ENCODE measurements around the gene PYGB.

The PYGB gene

DNA sequence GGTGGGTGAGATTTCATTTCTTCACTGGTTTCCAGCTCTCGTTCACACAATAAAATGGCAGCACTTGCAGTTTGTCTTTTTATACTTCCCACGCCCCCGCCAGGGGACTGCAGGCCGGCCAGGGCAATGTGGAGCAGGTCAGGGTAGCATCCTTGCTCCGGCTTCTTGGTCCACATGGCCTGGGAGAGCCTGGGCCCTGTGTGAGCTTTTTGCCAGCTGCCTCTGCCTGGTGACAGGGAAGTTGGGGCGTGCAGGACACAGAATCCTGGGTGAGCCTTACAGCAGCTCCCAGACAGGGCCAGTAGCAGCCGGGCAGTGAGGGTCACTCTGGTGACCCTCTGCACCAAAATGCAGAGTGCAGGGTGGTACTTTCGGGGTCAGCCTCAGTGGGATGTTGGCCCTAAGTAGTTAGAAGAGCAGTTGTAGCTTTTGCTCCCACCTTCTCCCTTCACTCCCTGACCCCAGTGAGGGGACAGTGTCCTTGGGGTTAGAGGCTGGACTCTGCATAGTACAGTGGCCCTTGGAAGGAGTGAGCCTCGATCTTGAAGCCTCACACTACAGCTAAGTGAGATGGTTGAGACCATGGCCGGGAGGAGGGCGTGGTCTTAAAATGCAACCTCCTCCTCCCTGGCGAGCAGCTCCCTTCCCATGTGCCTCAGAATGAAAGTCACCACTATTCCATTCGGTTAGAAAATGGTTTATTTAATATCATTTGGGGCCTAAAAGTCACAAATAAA, 23.8 kb downstream of the PYGB start:
- DNase-seq (ENCODE audit: low spot score), result no peak

DNA sequence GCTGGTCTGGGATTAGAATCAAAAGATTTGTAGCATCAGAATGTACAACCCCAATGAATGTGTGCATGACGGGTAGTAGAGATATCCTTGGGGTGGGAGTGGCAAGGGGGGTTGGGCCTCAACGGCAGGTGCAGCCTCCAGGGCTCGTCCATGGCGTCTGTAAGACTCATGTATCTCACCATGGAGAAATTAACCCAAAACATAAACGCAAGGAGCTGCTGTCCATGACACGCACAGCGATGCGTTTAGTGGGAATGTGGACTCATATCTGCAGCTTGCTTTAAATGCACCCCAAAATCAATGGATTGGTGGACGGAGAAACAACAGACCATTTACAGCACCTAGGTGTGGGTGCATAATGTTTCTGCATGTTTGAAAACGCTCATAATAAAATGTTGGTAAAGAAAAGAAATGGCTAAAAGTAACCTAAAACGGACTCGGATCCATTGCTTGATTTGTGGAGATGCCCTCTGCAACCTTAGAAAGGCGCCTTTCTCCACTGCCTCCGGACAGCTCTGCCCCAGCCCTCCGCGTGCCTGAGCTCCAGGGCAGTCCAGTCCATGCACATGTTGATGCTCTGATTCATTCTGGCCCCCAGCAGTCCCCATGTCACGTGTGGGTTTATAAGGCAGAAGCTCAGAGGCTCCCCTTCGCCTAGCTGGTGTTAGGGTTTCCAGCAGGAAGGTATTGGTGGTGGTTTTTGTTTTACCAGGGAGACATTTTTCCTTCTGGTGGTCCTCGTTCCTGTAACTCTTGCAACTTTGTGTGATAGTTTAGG, 24.5 kb downstream of the PYGB start:
- no peak for DNase-seq (ENCODE audit: low spot score)

DNA sequence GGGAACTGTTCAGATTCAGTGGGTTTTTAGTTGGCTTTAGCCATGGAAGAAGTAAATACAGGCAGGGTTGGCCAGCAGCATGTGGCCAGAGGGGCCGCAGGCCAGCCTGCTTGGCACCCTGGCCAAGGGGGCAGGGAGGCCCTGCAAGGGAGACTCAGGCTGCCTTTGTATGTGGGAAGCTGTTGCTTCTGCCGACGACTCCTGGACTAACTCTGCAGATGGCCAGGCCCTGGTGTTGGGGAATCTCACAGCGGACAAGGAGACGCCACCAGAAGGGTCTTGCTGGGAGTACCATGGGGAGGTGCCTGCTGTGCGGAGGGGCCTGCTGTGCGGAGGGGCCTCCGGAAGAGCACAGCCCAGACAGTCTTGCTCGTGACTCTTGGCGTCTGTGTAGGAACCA, 25.2 kb downstream of the PYGB start:
- no peak for DNase-seq (ENCODE audit: low spot score)

DNA sequence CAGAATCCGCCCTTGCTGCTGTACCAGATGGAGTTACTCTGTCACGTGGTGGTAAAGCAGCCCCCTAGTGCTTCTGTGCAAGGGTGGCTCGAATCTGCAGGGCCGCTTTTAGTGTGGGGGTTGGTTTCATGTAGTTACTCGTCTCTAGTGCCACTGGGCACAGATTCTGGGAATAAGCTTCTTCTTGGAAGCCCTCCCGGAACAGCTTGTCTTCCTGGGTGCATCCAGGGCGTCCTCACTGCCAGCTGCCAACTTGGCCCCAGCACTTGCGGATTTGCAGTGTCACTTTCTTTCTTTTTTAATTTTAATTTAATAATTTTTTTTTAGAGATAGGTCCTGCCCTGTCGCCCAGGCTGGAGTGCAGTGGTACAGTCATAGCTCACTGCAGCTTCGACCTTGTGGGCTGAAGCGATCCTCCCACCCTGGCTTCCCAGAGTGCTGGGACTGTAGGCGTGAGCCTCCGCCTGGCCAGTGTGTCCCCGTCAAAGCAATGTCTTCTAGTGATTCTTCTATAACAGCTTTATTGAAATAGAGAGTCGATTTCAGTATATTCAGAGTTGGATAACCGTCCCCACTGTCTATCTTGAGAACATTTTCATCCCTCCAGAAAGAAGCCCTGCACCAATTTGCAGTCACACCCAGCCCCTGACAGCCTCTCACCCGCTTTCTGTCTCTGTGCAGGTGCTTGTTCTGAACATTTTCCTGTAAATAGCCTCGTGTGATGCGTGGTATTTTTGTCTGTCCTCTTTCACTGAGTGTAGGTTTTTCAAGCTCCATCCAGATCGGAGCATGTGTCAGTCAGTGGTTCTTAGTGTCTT, 25.9 kb downstream of the PYGB start:
- no peak for DNase-seq (ENCODE audit: low spot score)

DNA sequence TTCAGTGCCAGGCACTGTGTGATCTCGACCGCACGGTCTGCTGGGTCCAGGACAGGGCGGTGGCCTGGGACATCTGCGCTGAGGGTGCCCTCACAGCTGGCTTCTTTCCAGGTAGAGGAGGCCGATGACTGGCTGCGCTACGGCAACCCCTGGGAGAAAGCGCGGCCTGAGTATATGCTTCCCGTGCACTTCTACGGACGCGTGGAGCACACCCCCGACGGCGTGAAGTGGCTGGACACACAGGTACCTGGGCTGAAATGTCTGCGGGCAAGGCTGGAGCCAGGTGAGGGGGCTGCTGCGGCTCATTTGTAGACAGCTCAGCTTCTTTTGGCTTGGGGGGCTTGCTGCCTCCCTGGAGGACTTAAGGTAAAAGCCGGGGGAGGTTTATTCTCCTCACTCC, 26.6 kb downstream of the PYGB start:
- no peak for DNase-seq (ENCODE audit: low spot score)

DNA sequence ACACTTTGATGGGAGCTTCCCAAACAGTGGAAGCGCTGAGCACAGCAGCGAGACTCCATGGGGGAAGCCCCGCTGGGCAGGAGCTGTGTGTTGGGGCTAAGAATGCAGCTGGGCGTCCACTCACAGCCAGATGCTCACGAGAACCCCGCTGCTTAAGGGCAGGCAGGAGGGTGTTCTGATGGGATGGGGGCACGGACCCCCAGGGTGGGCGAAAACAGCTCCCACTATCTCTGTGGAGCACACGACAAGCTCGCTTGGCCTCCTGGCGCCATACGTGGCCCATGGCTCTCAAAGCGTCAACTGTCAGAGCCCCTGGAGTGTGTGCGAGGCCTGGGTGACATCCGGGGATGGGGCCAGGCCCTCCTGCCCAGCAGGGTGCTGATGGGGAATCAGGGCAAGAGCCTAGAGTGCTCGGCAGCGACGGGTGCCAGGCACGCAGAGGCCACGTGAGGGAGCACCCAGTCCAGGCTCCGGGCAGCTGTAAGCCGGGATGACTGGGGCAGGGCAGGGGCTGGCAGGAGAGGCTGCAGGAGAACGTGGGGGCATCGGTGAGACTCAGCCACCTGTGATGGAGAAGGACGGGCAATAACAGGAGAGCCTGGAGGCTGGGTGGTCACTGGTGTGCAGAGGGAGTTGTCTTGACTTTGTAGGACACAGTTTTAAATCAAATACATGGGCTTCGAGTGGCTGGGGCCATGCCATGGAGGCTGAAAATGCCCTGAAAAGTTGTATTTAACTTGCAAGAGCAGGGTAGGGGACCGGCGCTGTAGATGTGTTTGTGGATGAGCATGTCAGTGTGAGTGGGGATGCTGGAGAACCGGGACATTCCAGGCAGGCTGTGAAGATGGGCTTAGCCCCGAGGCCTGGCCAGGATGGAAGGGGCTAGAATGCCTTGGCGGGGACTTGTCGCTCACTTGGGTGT, 27.3 kb downstream of the PYGB start:
- no peak for DNase-seq (ENCODE audit: low spot score)

DNA sequence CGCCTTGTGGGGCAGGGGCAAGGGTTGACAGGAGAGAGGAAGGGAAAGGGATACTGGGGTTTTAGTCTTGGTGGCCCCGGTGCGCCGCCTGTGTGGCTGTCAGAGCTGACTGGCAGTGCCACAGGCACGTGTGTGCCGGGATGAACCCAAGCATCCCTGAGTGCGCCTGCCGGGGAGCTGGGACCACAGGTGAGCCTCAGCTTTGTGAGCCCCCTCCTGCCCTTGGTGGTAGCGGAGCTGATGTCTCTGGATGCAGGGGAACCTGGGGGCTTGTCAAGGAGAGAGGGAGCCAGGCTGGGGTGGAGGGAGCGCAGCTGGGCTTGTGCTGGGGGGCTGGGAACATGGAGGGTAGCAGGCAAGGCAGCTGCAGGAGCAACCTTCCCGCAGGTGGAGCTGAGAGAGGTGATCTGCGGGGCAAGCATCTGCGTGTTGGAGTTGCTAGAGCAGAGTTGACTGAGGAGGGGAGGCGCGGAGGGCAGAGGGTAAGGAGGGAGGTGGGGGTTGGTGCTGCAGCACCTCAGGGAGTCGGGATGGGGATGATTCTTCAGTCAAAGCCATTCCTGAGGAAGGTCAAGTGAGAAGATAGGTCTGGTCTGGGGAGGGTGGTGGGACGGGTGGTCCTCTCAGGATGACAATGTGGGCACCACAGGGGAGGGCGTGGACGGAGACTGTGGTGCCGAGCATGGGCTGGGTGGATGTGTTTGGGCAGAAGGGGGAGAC, 28.1 kb downstream of the PYGB start:
- no peak for DNase-seq (ENCODE audit: low spot score)

DNA sequence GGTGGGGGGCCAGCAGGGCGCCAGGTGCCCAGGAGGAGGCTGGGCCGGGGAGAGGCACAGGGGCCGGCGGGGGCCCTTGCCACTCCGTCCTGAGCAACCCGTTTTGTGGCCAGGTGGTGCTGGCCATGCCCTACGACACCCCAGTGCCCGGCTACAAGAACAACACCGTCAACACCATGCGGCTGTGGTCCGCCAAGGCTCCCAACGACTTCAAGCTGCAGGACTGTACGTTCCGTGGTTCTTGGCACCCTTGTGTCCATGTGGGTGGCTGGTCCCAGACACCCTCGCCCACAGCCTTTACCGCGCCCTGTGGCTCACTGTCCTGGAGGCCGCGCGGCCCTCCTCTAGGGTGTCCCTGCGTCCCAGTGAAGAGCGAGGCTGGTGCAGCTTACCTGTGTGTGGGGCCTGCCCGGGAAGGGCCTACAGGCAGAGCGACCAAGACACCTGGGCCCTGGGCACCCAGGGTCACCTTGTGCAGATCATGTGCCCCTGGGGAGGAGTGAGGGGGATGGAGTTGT, 28.7 kb downstream of the PYGB start:
- no peak for DNase-seq (ENCODE audit: low spot score)

DNA sequence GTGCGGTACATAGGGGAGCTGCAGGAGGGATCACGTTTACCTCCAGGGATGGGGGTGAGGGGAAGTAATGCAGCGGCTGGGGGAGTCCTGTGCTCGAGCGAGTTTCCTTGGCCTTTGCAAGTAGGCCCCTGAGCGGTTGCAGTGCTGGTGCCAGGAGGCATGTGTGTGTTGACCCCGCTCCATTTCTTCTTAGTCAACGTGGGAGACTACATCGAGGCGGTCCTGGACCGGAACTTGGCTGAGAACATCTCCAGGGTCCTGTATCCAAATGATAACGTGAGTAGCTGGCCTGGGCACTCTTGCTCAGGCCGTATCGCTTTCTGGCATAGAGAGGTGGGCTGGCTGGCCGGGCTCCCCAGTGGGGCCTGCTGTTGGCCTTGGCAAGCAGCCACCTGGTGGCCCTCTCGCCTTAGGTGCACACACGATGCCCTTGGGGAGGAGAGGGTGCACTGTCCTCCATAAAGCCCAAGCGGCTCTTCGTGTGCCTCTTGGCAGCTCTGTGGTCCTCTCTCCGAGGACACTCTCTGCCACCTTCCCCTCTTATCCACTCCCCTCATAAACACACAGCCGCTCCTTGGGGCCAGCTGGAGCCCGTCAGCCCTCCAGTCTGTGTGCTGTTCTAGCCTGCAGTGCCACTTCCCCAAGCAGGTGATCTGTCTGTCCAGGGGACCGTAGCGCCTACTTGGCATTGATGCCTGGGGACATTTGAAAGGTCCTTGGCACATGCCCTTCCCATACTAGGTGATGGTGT, 29.3 kb downstream of the PYGB start:
- DNase-seq (ENCODE audit: low spot score), result no peak

DNA sequence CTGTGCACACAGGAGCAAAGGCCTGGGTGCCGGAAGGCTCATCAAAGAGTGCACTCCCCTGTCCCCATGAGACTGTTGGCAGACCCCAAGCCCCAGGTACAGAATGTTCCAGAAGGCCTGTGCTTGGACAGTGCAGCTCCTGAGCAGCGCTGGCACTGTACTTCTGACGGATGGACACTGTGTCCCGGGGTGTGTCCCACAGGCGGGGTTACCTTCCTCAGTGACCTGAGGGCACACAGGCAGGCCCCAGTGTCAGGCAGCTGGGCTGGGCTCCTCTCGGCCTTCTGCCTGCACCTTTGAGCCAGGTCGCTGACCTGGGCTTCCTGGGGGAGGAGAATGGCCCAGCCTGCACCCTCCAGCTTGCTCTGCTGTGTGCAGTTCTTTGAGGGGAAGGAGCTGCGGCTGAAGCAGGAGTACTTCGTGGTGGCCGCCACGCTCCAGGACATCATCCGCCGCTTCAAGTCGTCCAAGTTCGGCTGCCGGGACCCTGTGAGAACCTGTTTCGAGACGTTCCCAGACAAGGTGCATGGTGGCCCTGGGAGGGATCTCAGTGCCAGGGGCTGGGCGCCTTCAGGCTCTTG, 30.1 kb downstream of the PYGB start:
- DNase-seq (ENCODE audit: low spot score), result no peak

DNA sequence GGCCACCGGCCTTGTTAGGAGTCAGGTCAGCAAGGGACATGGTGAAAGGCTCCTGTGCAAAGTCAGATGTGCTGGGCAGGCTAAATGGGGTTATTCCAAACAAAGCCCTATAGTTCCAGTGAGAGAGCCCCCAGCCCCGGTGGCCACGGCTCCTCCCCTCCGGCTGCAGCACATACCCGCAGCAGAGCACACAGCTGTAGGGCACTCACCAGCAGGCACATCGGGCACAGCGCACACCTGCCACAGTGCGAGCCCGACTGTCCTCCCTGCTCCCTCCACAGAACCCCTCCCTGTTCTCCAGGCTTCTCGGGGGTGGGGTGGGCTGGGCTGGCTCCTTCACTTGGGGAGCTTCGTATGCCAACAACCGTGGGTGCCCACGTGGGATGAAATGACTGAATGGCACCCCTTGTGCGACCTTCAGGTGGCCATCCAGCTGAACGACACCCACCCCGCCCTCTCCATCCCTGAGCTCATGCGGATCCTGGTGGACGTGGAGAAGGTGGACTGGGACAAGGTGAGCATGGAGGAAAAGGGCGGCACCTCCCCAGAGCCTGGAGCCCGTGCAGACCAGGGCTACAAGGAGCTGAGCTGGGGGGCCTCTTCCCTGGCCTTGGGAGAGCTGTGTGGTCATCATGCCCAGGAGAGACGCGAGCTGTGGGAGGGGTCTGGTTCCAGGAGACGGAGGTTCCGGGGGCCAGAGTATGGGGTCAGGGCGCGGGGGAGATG, 30.9 kb downstream of the PYGB start:
- DNase-seq (ENCODE audit: low spot score), result no peak

DNA sequence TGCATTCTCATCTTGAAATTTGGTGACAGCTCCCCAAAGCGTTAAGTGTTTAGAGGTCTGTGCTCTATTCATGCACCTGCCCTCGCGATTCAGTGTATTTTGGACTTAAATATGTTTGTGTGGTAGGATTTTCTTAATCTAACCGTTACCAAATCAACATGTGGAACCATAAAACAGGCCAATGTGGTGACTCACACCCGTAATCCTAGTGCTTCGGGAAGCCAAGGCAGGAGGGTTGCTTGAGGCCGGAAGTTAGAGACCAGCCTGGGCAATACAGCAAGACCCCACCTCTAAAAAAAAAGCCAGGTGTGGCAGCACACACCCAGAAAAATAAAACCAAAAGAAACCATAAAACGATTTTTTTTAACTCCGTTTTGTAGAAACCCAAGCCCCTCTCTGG, 31.5 kb downstream of the PYGB start:
- DNase-seq (ENCODE audit: low spot score), result no peak

DNA sequence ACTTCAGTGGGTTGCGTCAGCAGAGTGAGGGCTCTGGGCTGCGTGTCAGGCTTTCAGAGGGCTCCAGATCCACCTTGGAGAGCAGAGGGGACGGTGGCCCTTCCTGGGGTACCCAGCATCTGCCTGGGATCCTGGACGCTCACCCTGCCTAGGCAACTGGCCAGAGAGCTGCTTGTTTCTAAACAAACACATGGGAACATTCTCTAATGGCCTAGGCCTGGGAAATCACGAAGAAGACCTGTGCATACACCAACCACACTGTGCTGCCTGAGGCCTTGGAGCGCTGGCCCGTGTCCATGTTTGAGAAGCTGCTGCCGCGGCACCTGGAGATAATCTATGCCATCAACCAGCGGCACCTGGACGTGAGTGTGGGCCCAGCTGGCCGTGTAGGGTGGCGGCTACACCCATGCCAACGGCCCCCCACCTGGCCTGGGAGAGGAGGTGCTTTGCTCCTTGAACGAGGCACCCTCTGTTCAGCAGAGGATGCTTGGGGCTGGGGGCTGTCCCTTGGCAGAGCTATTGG, 32.2 kb downstream of the PYGB start:
- DNase-seq (ENCODE audit: low spot score), result no peak

DNA sequence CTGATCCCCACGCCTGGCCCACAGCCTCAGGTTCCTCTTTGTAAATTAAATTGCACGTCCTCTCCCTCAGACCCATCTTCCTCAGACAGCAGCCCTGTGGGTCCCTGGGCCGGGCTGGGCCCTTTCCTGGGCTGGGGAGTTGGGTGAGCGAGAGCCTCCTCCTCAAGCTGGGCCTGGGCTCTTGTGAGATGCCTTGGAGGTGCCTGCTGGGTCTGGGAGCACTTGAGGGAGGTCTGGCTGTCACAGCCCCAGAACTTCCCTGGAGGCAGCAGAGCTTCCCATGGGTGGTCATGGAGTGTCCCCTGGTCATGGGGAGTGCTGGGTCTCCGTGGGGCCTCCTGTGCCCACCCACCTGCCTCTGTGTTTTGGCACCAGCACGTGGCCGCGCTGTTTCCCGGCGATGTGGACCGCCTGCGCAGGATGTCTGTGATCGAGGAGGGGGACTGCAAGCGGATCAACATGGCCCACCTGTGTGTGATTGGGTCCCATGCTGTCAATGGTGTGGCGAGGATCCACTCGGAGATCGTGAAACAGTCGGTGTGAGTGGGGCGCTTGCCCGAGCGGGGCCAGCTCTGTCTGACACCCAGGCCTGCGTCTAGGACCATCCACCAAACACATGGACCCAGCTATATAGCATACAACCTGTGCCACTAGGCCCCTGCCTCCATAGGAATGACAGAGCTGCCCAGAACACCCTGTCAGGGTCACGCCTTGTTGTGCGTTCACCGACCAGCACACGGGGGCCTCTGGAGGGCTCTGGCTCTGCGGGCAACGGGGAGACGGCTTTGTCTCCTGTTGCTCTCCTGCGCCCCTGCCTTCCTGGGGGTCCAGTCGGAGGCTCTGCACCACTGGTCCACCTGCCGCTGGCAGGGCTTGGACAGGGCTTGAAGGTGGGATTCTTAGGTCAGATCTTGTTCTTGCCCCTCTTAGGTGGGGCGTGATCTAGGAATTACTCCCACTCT, 33.0 kb downstream of the PYGB start:
- DNase-seq (ENCODE audit: low spot score), result no peak

DNA sequence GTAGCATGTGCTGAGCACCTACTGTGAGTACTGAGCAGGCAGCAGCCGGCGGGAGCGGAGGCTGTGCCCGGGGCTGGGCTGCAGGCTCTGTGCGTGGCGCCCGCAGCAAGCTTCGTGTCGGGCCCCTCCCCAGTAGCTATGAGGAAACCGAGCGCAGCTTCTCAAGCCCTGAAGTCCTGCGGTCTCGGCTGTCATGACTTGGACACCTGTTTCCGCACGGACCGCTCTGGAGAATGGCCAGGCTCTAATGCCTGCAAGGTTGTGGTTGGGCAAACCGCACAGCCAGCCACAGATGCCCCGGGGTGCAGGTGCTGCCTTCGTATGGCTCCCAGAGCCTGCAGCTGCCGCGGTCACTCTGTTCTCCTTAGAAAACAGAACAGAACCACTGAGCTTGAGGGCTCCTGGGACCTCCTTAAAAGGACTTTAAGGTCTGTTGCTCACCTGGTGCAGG, 33.7 kb downstream of the PYGB start:
- DNase-seq (ENCODE audit: low spot score), result no peak

DNA sequence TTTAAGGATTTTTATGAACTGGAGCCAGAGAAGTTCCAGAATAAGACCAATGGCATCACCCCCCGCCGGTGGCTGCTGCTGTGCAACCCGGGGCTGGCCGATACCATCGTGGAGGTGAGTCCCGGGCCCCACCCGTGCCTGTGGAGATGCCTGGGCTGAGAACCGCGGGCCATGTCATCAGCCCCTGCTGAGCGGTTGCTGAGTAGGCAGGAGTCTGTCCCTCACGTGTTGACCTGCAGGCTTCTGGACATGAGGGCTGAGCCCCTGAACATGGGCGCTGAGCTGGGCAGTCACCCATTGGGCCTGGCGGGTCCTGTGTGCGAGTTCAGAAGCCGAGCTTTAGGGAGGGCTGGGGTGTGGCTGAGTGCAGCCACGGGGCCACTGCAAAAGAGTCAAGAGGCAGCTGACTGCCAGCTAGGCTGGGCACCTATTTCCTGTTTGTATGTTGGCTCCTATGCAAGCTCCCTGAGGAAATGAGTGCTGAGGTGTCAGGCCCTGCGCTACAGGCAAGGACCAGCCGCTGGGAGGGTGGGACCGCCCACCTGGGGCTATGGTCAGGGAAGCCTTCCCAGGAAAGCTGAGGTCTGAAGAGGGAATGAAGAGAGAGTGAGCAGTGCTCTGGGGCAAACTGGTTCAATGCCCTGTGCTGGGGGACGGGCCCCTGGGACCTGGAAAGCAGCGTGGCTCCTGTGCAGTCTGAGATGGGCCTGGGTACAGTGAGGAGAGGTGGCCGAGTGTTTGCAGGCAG, 34.3 kb downstream of the PYGB start:
- DNase-seq (ENCODE audit: low spot score), result no peak

DNA sequence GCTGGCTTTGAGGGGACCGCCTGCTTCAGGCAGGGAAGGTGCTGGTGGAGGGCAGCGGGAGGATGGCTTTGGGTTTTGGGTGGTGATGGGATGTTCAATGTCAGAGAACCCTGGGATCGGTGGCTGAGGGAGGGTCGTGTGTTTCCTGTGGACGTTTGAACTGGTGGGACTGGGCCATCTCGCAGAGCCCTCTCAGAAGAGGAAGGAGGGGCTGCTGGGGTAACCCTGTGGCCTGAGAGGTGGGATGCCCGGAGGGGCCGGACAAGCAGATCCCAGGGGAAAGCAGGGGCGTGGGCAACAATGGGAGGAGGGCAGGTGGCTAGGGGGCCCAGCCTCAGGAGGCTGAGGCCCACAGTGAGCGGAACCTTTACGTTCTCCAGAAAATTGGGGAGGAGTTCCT, 34.9 kb downstream of the PYGB start:
- no peak for DNase-seq (ENCODE audit: low spot score)

Data from hepatic stellate cell (primary cell).